ENCODE results near the gene GPC4.

GPC4 gene

DNA sequence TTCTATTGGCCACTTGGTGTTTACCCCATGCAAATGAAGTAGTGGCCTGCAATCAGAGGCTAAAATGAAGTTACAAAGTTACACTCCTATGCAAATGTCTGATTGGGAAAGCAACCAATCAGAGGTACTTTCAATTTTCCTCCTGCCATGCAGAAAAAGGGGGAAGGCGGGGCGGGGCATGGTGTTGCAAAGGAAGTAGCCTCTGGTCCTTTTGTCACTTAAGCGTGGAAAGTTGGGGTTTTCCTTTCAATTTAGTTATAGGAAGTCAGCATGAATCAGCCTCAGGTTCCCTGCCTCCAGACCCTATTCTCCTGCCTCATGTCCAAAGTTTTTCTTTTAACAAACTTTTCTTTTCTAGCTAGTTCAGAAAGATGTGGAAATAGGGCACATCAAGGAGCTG, 69.3 kb downstream of the GPC4 start:
- peaks cover 7% of the 10 kb centered on the region for H3K36me3 Mint-ChIP-seq (ENCODE audit: low read depth)
- H3K4me1 Mint-ChIP-seq, result peaks cover 42% of the 10 kb centered on the region
- no peaks in the 10 kb centered on the region for H3K27me3 Mint-ChIP-seq (ENCODE audit: low read depth, poor library complexity)
- TF ChIP-seq, protein P1, sequence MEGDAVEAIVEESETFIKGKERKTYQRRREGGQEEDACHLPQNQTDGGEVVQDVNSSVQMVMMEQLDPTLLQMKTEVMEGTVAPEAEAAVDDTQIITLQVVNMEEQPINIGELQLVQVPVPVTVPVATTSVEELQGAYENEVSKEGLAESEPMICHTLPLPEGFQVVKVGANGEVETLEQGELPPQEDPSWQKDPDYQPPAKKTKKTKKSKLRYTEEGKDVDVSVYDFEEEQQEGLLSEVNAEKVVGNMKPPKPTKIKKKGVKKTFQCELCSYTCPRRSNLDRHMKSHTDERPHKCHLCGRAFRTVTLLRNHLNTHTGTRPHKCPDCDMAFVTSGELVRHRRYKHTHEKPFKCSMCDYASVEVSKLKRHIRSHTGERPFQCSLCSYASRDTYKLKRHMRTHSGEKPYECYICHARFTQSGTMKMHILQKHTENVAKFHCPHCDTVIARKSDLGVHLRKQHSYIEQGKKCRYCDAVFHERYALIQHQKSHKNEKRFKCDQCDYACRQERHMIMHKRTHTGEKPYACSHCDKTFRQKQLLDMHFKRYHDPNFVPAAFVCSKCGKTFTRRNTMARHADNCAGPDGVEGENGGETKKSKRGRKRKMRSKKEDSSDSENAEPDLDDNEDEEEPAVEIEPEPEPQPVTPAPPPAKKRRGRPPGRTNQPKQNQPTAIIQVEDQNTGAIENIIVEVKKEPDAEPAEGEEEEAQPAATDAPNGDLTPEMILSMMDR (IDR thresholded peaks at IDR 0.05), result no peak
- DNase-seq, result no peak
- no peaks in the 10 kb centered on the region for H3K9me3 Mint-ChIP-seq
- H3K4me3 Mint-ChIP-seq, result no peak overlapping the region
- H3K27ac Mint-ChIP-seq, result no peak overlapping the region

DNA sequence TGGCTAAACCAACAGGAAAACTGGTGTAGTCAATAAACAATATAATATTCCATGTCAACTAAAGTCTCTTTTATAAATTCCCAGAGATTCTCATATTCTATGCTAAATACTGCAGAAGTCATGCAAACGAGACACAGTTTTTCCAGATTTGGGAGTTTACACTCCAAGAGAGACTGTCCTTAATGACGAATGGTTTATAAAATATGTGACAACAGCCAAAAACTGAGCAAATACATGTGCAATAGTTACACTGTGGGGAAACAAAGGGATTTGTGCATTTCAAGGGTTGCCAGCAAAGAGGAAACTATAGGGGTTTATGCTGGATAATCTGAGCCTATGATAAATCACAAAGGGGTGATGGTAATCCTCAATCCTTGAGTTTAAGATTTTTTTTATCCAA, 75.7 kb downstream of the GPC4 start:
- H3K4me3 Mint-ChIP-seq, result no peak overlapping the region
- TF ChIP-seq, protein P1 (IDR thresholded peaks at IDR 0.05), result no peak
- H3K27me3 Mint-ChIP-seq (ENCODE audit: low read depth, poor library complexity), result no peaks in the 10 kb centered on the region
- H3K36me3 Mint-ChIP-seq (ENCODE audit: low read depth), result peaks cover 13% of the 10 kb centered on the region
- H3K4me1 Mint-ChIP-seq, result peaks cover 40% of the 10 kb centered on the region
- H3K9me3 Mint-ChIP-seq, result no peaks in the 10 kb centered on the region
- H3K27ac Mint-ChIP-seq, result no peak overlapping the region
- no peak for DNase-seq

DNA sequence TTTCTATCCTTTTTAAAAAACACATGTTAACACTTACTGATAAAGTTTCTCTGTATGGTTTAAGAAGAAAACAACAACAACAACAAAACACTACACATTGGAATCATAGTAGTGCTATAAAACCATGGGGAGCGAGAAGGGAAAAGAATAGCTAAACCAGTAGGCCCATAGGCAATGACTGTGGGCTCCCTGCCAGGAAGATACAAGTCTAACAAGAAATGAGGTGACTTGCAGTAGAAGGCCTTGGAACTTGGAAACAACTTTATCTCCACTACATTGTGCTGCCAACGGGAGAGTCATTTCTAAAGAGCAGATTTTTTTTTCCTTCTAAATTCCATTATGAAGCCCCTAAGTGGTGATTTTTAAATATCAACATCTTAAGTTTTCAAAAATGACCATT, 78.0 kb downstream of the GPC4 start:
- Mint-ChIP-seq H3K36me3 (ENCODE audit: low read depth) (peaks cover 13% of the 10 kb centered on the region), H3K9me3 (no peaks in the 10 kb centered on the region), H3K27me3 (ENCODE audit: low read depth, poor library complexity) (no peaks in the 10 kb centered on the region), H3K4me1 (peaks cover 40% of the 10 kb centered on the region), H3K4me3 (no peak overlapping the region), H3K27ac (no peak overlapping the region)
- no peak for DNase-seq
- TF ChIP-seq, protein P1 (IDR thresholded peaks at IDR 0.05), result no peak

DNA sequence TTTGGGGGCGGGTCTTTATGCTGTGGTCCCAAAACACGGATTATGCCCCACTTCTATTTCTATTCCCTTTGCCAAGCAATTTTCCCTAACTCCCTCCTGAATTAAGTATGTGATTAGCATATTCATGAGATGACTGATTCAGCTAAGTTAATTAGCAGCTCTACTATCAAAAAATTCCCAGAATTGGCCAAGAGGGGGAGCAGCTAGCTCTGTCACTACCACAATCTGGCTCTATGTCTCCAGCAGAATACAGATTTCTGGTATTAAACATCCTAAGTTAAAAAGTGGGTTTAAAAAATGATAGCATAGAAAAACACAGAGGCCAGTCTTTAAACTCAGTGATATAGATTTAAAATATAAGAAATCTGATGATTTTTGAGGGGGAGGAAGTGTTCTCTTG, 80.3 kb downstream of the GPC4 start:
- Mint-ChIP-seq H3K4me1 (peaks cover 29% of the 10 kb centered on the region), H3K4me3 (no peak overlapping the region), H3K27ac (peak overlapping the region; percentile 49), H3K27me3 (ENCODE audit: low read depth, poor library complexity) (no peaks in the 10 kb centered on the region), H3K9me3 (no peaks in the 10 kb centered on the region), H3K36me3 (ENCODE audit: low read depth) (peaks cover 13% of the 10 kb centered on the region)
- DNase-seq, result peak; percentile 15
- TF ChIP-seq, protein P1 (IDR thresholded peaks at IDR 0.05), result peak; percentile 51

DNA sequence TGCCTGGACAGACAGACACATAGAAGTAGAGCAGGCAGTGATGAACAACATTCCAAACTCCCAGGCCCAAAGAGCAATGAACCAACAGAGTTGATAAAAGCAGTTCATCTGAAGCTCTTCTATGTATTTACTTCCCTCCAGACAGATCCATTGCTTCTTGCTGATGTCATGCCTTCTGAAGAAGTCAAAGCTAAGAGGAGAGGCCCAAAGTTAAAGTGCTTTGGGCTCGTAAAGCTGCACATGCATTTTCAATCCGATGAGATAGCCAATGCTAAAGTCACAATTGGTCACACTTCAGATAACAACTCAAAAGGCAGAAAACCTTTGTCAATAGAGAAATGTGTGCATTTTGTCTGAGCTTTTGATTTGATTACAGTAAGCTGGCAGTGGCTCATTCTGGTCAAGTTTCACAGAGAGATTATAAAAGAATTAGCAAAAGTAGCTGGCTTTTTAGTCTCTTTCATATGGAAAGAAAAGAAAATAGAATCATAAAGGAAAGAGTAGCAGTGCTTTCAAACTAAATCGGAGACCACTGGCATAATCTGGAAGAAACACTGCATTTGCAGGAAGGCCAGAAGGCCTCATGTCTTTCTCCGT, 82.0 kb downstream of the GPC4 start:
- Mint-ChIP-seq H3K4me1 (peaks cover 29% of the 10 kb centered on the region), H3K36me3 (ENCODE audit: low read depth) (peaks cover 5% of the 10 kb centered on the region), H3K27ac (peak overlapping the region; percentile 51)

DNA sequence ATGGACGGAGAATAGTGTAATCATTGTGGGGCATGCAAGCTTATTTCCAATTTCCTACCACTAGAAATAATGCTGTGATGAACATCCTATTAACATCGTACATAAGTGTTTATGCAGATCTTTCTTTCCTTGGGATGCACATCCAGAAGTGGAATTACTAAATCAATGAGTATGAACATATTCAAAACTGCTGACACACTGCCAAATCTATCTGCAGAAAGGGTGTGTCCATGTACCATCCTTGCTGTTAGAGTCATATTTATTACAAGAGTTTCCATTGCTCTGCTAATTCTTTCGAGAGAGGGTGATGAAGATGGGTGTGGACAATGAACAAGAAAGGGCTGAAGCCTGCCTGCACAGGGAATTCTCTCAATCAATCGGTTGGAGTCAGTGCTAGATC, 82.6 kb downstream of the GPC4 start:
- Mint-ChIP-seq H3K9me3 (no peaks in the 10 kb centered on the region), H3K27ac (peak overlapping the region; percentile 51), H3K27me3 (ENCODE audit: low read depth, poor library complexity) (no peaks in the 10 kb centered on the region), H3K4me1 (peaks cover 29% of the 10 kb centered on the region), H3K4me3 (no peak overlapping the region), H3K36me3 (ENCODE audit: low read depth) (peaks cover under 1% of the 10 kb centered on the region)
- TF ChIP-seq, protein P1 (IDR thresholded peaks at IDR 0.05), result no peak
- DNase-seq, result no peak

More for the DNA sequence above, 82.0 kb downstream of the GPC4 start:
- Mint-ChIP-seq H3K9me3 (no peaks in the 10 kb centered on the region), H3K4me3 (no peak overlapping the region), H3K27me3 (ENCODE audit: low read depth, poor library complexity) (no peaks in the 10 kb centered on the region)
- no peak for DNase-seq
- TF ChIP-seq, protein P1 (IDR thresholded peaks at IDR 0.05), result no peak
